ENCODE data around the gene LGR4. TPM values are rescaled to one million over a fixed set of nuclear protein-coding genes. Genes with fewer than 3 reads are reported as not detected.

The LGR4 gene
- total and polyA plus RNA-seq, 2 experiments from 2014 or later = 22.6 to 99.6 TPM

- H3K4me1 Mint-ChIP-seq = peaks cover 9% of the 10 kb centered on the region; the same call in 2 of the 3 replicates
- Histone ChIP-seq H3K4me2 (no peak overlapping the region), H4K20me1 (replicated peaks; ENCODE audit: insufficient read depth) (peaks cover 19% of the 10 kb centered on the region), H3K4me1 (ENCODE audit: insufficient read depth) (peaks cover 5% of the 10 kb centered on the region), H3K79me2 (replicated peaks; ENCODE audit: insufficient read depth) (peaks cover 68% of the 10 kb centered on the region), H3K9me2 (ENCODE audit: insufficient read depth) (no peaks in the 10 kb centered on the region), H3K4me3 (no peak overlapping the region), H3K36me3 (ENCODE audit: insufficient read depth) (peaks cover 30% of the 10 kb centered on the region), H3K27ac (ENCODE audit: low read depth) (no peak overlapping the region), H3F3A (replicated peaks; ENCODE audit: low read depth) (0 out of 2 replicates have a peak, but pooled peaks cover 7% of the 10 kb centered on the region), H3K27me3 (ENCODE audit: insufficient read depth) (no peaks in the 10 kb centered on the region), H2AFZ (no peak overlapping the region)
- no peaks in the 10 kb centered on the region for H3K9me3 Mint-ChIP-seq
- TF ChIP-seq ZNF114 (CRISPR knock-in tag; IDR thresholded peaks at IDR 0.05) = no peak
- TF ChIP-seq ETS1 (IDR thresholded peaks at IDR 0.05) = no peak
- no peak for TF ChIP-seq POLR2AphosphoS5 (IDR thresholded peaks at IDR 0.05; ENCODE audit: low read depth)
- no peak for TF ChIP-seq ZNF331 (CRISPR knock-in tag; IDR thresholded peaks at IDR 0.05; ENCODE audit: low read depth)
- no peak for TF ChIP-seq EZH2phosphoT487 (IDR thresholded peaks at IDR 0.05; ENCODE audit: unreplicated experiment)
- no peak overlapping the region for H3K27ac Mint-ChIP-seq
- peaks cover under 1% of the 10 kb centered on the region for H3K27me3 Mint-ChIP-seq (ENCODE audit: insufficient read depth, low read depth, poor library complexity)
- ATAC-seq (no peak), DNase-seq (ENCODE audit: low spot score) (no peak)
- H3K36me3 Mint-ChIP-seq (ENCODE audit: low read depth) = peaks cover 46% of the 10 kb centered on the region; the same call in 2 of the 3 replicates
- H3K4me3 Mint-ChIP-seq = no peak overlapping the region
Measured at GRCh38 chr11:27501100-27501499, 28.5 kb upstream of the LGR4 start.

- no peak overlapping the region for H3K4me3 Mint-ChIP-seq
- no peak overlapping the region for H3K27ac Mint-ChIP-seq
- H3K36me3 Mint-ChIP-seq (ENCODE audit: low read depth) = peaks cover 53% of the 10 kb centered on the region; the same call in 2 of the 3 replicates
- no peak for ATAC-seq
- peaks cover 3% of the 10 kb centered on the region; the same call in 1 of the 2 replicates for H4K20me1 ChIP-seq (replicated peaks; ENCODE audit: insufficient read depth)
- H3K4me3 ChIP-seq = no peak overlapping the region
- no peaks in the 10 kb centered on the region for H3K27me3 Mint-ChIP-seq (ENCODE audit: insufficient read depth, low read depth, poor library complexity)
- H2AFZ ChIP-seq = no peak overlapping the region
- no peaks in the 10 kb centered on the region for H3K4me1 ChIP-seq (ENCODE audit: insufficient read depth)
- no peaks in the 10 kb centered on the region for H3K9me2 ChIP-seq (ENCODE audit: insufficient read depth)
- H3K4me1 Mint-ChIP-seq = no peaks in the 10 kb centered on the region
- H3K27ac ChIP-seq (ENCODE audit: low read depth) = no peak overlapping the region
- no peak overlapping the region for H3K4me2 ChIP-seq
- peaks cover 36% of the 10 kb centered on the region for H3K36me3 ChIP-seq (ENCODE audit: insufficient read depth)
- H3K79me2 ChIP-seq (replicated peaks; ENCODE audit: insufficient read depth) = peaks cover 37% of the 10 kb centered on the region
- no peaks in the 10 kb centered on the region for H3K9me3 Mint-ChIP-seq
- 0 out of 2 replicates have a peak, but pooled peaks cover 7% of the 10 kb centered on the region for H3F3A ChIP-seq (replicated peaks; ENCODE audit: low read depth)
- DNase-seq (ENCODE audit: low spot score) = no peak
- H3K27me3 ChIP-seq (ENCODE audit: insufficient read depth) = no peaks in the 10 kb centered on the region
- no peak for TF ChIP-seq ETS1 (IDR thresholded peaks at IDR 0.05)
- TF ChIP-seq ZNF462 (CRISPR knock-in tag; IDR thresholded peaks at IDR 0.05) = no peak
- TF ChIP-seq ZNF114 (CRISPR knock-in tag; IDR thresholded peaks at IDR 0.05) = no peak
- TF ChIP-seq JUNB (IDR thresholded peaks at IDR 0.05; ENCODE audit: unreplicated experiment) = no peak
- TF ChIP-seq POLR2AphosphoS5 (IDR thresholded peaks at IDR 0.05; ENCODE audit: low read depth) = no peak
- no peak for TF ChIP-seq CREB1 (CRISPR knock-in tag; IDR thresholded peaks at IDR 0.05; ENCODE audit: low read depth)
- no peak for TF ChIP-seq REST (IDR thresholded peaks at IDR 0.05; ENCODE audit: unreplicated experiment)
- TF ChIP-seq EZH2phosphoT487 (IDR thresholded peaks at IDR 0.05; ENCODE audit: unreplicated experiment) = no peak
- no peak for TF ChIP-seq ZNF331 (CRISPR knock-in tag; IDR thresholded peaks at IDR 0.05; ENCODE audit: low read depth)
Measured at GRCh38 chr11:27497911-27498310, 25.3 kb upstream of the LGR4 start.

All from GM23338 (cell line).